OCI-LY1 (cell line): ENCODE measurements around the gene INTS3.

Experiments
- CTCF ChIP-seq: fragments of 200-600 bp; sonication (generic), shearing (Covaris generic); IDR thresholded peaks from 2 replicates; pipeline ENCODE4 v1.5.1; 2017; ENCODE audit warnings: mild to moderate bottlenecking, antibody characterized with exemption, low read length, moderate library complexity, mixed read lengths
- EZH2 ChIP-seq: fragments of 200-600 bp; sonication (generic), shearing (Covaris generic); IDR thresholded peaks from 2 replicates; pipeline ENCODE4 v1.8.0; 2017; ENCODE audit warnings: borderline replicate concordance, mixed run types, mild to moderate bottlenecking, antibody characterized with exemption, low read length, moderate library complexity, mixed read lengths

GRCh38 chr1:153776352-153776751 is 48.5 kb downstream of the INTS3 start:
- TF ChIP-seq CTCF (no peak), EZH2 (no peak)
